K562 (cell line): ENCODE measurements around the gene VHLL. TPM values are rescaled to one million over a fixed set of nuclear protein-coding genes. Genes with fewer than 3 reads are reported as not detected.
"Not testable (repeated sequence)": the region's sequence is repeated elsewhere in the genome, so short reads cannot be mapped to it uniquely, and the experiment has no call there.

Experiments used
- ATAC-seq: fragments of 200-7000 bp; cut with Tn5 transposase; 3 replicates; pipeline ENCODE4 v1.9.1; 2020; ENCODE audit warnings: moderate library complexity
- BruUV-seq: library from RNA; stranded (reverse); fragments of 400-500 nt; replicated peaks from 2 replicates; lab custom pipeline; 2021; lab: Mats Ljungman, UMichigan
- CTCF ChIA-PET: fragments of 300-600 bp; formaldehyde crosslinking; extraction: SDS; loops from one replicate; lab custom pipeline; 2021; ENCODE audit warnings: low intra/inter-chr PET ratio; lab: Yijun Ruan, JAX
- POLR2A ChIA-PET: fragments of 300-600, 350-650 bp; sonication (Branson Sonifier 250); formaldehyde crosslinking; extraction: SDS; loops from one replicate; lab custom pipeline; 2021; ENCODE audit warnings: antibody characterized with exemption, inconsistent platforms; lab: Yijun Ruan, JAX
- DNase-seq, 4 experiments: peaks; one replicate each; pipeline versions ENCODE4 v3.0.0 to v3.0.0-alpha.2; 2011 to 2018; ENCODE audit warnings: low spot score in 3 of 4, mixed read lengths in 3 of 4; ENCODE audit errors: extremely low read depth in 1 of 4
- FAIRE-seq: peaks from 2 replicates; lab custom pipeline; 2011; peaks lifted over from hg19 to GRCh38; lab: Jason Lieb, UNC
- H2AFZ ChIP-seq: 2 replicates; pipeline ENCODE4 v1.6.0; 2011; ENCODE audit warnings: low read depth, low read length, control low read depth, inconsistent platforms
- H3K27ac ChIP-seq: fragments of 200-600 bp; 3 replicates; pipeline ENCODE4 v1.8.0; 2011; ENCODE audit warnings: low read depth, mild to moderate bottlenecking, control low read depth, inconsistent platforms, low read length, moderate library complexity, mixed read lengths; ENCODE audit errors: extremely low read depth
- H3K27me3 ChIP-seq, 2 experiments: fragments of 300-600 bp in 1 of 2; 2 replicates in 1 of 2; 3 replicates in 1 of 2; pipeline versions ENCODE4 v1.6.0 to v1.8.0; 2011; ENCODE audit warnings: inconsistent platforms in 2 of 2, low read length in 2 of 2, mild to moderate bottlenecking in 1 of 2, mixed read lengths in 1 of 2, moderate library complexity in 1 of 2; ENCODE audit not compliant: control insufficient read depth in 2 of 2, insufficient read depth in 2 of 2
- H3K36me3 ChIP-seq: fragments of 300-600 bp; 3 replicates; pipeline ENCODE4 v1.8.0; 2011; ENCODE audit warnings: mild to moderate bottlenecking, low read length, inconsistent platforms; ENCODE audit not compliant: control insufficient read depth, insufficient read depth
- H3K4me1 ChIP-seq, 2 experiments: fragments of 200-600 bp in 1 of 2; replicated peaks in 1 of 2; 2 replicates in 1 of 2; 3 replicates in 1 of 2; pipeline versions ENCODE4 v1.5.1 to v1.8.0; 2011; ENCODE audit warnings: inconsistent platforms in 2 of 2, low read length in 2 of 2, mild to moderate bottlenecking in 1 of 2, mixed read lengths in 1 of 2, moderate library complexity in 1 of 2; ENCODE audit not compliant: control insufficient read depth in 2 of 2, insufficient read depth in 2 of 2
- H3K4me2 ChIP-seq: 2 replicates; pipeline ENCODE4 v1.6.1; 2011; ENCODE audit warnings: low read length, control low read depth, inconsistent platforms, mixed read lengths; ENCODE audit not compliant: insufficient read depth
- H3K4me3 ChIP-seq: fragments of 200-600 bp; sonication (generic), shearing (Covaris generic); 2 replicates; pipeline ENCODE4 v1.5.1; 2016; ENCODE audit warnings: control low read depth, inconsistent platforms
- H3K79me2 ChIP-seq: fragments of 200-600 bp; 3 replicates; pipeline ENCODE4 v1.8.0; 2011; ENCODE audit warnings: low read length, inconsistent platforms; ENCODE audit not compliant: control insufficient read depth, insufficient read depth
- H3K9ac ChIP-seq, 2 experiments: 2 replicates each; pipeline versions ENCODE4 v1.6.0 to v1.6.1; 2011; ENCODE audit warnings: low read depth in 2 of 2, low read length in 2 of 2, control low read depth in 1 of 2, inconsistent platforms in 1 of 2, mild to moderate bottlenecking in 1 of 2, mixed read lengths in 1 of 2; ENCODE audit not compliant: insufficient read depth in 1 of 2
- H3K9me1 ChIP-seq: one replicate; pipeline ENCODE4 v1.6.0; 2011; ENCODE audit warnings: inconsistent platforms, mild to moderate bottlenecking, low read length, moderate library complexity; ENCODE audit not compliant: control insufficient read depth, insufficient read depth
- H3K9me3 ChIP-seq: replicated peaks from 2 replicates; pipeline ENCODE4 v1.5.1; 2011; ENCODE audit warnings: low read depth, low read length, inconsistent platforms; ENCODE audit not compliant: control insufficient read depth, insufficient read depth
- H4K20me1 ChIP-seq: replicated peaks from 2 replicates; pipeline ENCODE4 v1.6.1; 2011; ENCODE audit warnings: low read length, inconsistent platforms, mixed read lengths; ENCODE audit not compliant: control insufficient read depth, insufficient read depth
- CTCF ChIP-seq, 3 experiments: IDR thresholded peaks in 2 of 3; conservative IDR thresholded peaks in 1 of 3; 2 replicates each; pipeline ENCODE4 v1.5.1; 2011 to 2012; ENCODE audit warnings: low read length in 3 of 3, mild to moderate bottlenecking in 3 of 3, control low read depth in 2 of 3, improper control_type of control experiment in 1 of 3, inconsistent platforms in 1 of 3, low read depth in 1 of 3, mixed read lengths in 1 of 3, moderate library complexity in 1 of 3; ENCODE audit not compliant: insufficient read depth in 2 of 3
- MYNN ChIP-seq, 2 experiments: sonication (generic); formaldehyde crosslinking in 1 of 2; IDR thresholded peaks; 2 replicates each; pipeline versions ENCODE4 v1.5.0 to v1.6.1; 2016 to 2020; ENCODE audit warnings: antibody characterized with exemption in 1 of 2, missing genetic modification reagents in 1 of 2
- ZNF639 ChIP-seq, 2 experiments: fragments of 200-800 bp in 1 of 2; sonication (Bioruptor generic) in 1 of 2; sonication (generic) in 1 of 2; formaldehyde crosslinking in 1 of 2; IDR thresholded peaks in 1 of 2; conservative IDR thresholded peaks in 1 of 2; 2 replicates each; pipeline versions ENCODE4 v1.5.0 to v1.6.1; 2016 to 2020; ENCODE audit warnings: missing compliant biosample characterization in 1 of 2, missing genetic modification characterization in 1 of 2, missing genetic modification reagents in 1 of 2
- WGBS: fragments of 100-300 bp; shearing (Covaris generic); methylation state at CpG from one replicate; pipeline ENCODE4 v1.1.6; 2016; ENCODE audit warnings: low coverage, mixed read lengths; ENCODE audit not compliant: insufficient coverage; ENCODE audit errors: missing lambda C conversion rate; 5-methylcytosine and 5-hydroxymethylcytosine counted together
- in situ Hi-C: fragments of 300-500 bp; cut with MboI; formaldehyde crosslinking; loops from 4 replicates; pipeline ENCODE4 v1.15.0; 2018; ENCODE audit warnings: inconsistent platforms, mixed read lengths
- intact Hi-C: fragments of 100-400 bp; cut with micrococcal nuclease; formaldehyde crosslinking; loops from 2 replicates; pipeline ENCODE4 v1.14.2; 2022
- polyA plus RNA-seq, 8 experiments: library from polyadenylated mRNA; depleted of rRNA in 4 of 8; stranded (reverse) in 5 of 8; unstranded in 3 of 8; fragments of >200 nt; fragmentation: Nextera tagmentation in 2 of 8; fragmentation: Illumina TruSeq in 1 of 8; extraction: Ambion mirVana in 2 of 8; extraction: Trizol in 1 of 8; gene quantifications; 2 replicates each; pipeline versions ENCODE4 v1.2.1 to v1.2.3, GENCODE V29; 2011 to 2014; ENCODE audit warnings: inconsistent platforms in 1 of 8, missing spikeins in 1 of 8
- total RNA-seq, 7 experiments: library from RNA; depleted of rRNA in 6 of 7; stranded (reverse); fragments of >200 nt in 6 of 7; fragmentation: Illumina TruSeq in 2 of 7; extraction: Trizol in 2 of 7; gene quantifications; 2 replicates each; pipeline versions ENCODE4 v1.2.1 to v1.2.3, GENCODE V29; 2011 to 2021; ENCODE audit warnings: low replicate concordance in 1 of 7

Gene VHLL
- total and polyA plus RNA-seq, 9 of the 15 experiments (the other 6 are each of a cell fraction or from before 2014, with no cell fraction given): not detected

DNA sequence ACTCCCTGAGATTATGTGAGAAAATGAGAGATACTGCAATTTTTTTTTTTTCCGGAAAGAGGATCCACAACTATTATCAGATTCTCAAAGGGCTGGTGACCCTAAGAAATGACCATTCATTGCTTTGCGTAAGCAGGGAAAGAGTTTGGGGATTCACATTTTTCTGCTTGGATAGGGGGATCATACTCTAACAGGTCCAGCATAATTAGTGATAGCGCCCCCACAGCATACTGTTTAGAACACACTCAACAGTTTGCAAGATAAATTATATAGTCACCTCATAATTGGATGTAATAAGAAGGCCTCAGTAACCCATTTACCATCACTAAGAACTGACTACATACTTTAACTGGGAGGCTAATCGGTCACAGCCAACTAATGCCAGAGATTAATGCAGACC lies 37.1 kb upstream of the VHLL start (continued):
- no peak for TF ChIP-seq MYNN (IDR thresholded peaks at IDR 0.05)
- TF ChIP-seq MYNN (CRISPR knock-in tag; IDR thresholded peaks at IDR 0.05): no peak
- TF ChIP-seq ZNF639 (CRISPR knock-in tag; conservative IDR thresholded peaks at IDR 0.05 in 1 of 2, IDR thresholded peaks at IDR 0.05 in 1 of 2): no peak
- TF ChIP-seq CTCF (IDR thresholded peaks at IDR 0.05 in 2 of 3, conservative IDR thresholded peaks at IDR 0.05 in 1 of 3; ENCODE audit: insufficient read depth in 2 of 3, low read depth in 1 of 3, low read length in 3 of 3): peak; percentile 40 to 68 (median 61); a peak in 5 of 6 replicates
- TF ChIP-seq, all 486 proteins: peak for 8

DNA sequence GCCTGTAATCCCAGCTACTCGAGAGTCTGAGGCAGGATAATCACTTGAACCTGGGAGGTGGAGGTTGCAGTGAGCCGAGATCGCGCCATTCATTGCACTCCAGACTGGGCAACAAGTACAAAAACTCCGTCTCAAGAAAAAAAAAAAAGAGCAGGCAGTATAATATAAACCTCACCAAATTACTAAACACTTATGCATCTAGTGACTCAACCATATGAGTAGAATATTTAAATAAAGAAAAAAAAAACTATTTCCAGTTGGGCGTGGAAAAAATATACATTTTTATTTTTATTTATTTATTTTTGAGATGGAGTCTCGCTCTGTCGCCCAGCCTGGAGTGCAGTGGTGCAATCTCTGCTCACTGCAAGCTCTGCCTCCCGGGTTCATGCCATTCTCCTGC lies 24.1 kb upstream of the VHLL start:
- H3K9me1 ChIP-seq, H3K4me2 ChIP-seq, BruUV-seq, H3K27ac ChIP-seq, CTCF ChIA-PET, H3K9me3 ChIP-seq, DNase-seq, ATAC-seq, in situ Hi-C loops, H3K79me2 ChIP-seq, H3K4me1 ChIP-seq, H3K4me3 ChIP-seq, H3K9ac ChIP-seq, intact Hi-C loops, FAIRE-seq, H2AFZ ChIP-seq, H4K20me1 ChIP-seq, H3K27me3 ChIP-seq: not testable (repeated sequence)
- 98% methylated on average over 8 of the region's 9 CpGs for WGBS
- H3K36me3 ChIP-seq: peaks cover 84% of the 10 kb centered on the region
- POLR2A ChIA-PET: interaction anchor here (0.6 to 1.3 kb wide), 3 partner anchors 16 to 28 kb away, joined by 3 to 5 read pairs (median 3); partner anchors contain the start of gene GLMP
